Activated CD4-positive, alpha-beta T cell treated with anti-CD3 and anti-CD28 coated beads, Interleukin-2, amount 50 U/mL, for 1 hour (primary cell): ENCODE data around the gene TLE1.
A peak's percentile ranks its signal among the peaks of the same experiment; 100 is the strongest.
"Not testable (repeated sequence)": the region's sequence is repeated elsewhere in the genome, so short reads cannot be mapped to it uniquely, and the experiment has no call there.

ENCODE experiments used
- DNase-seq: peaks from one replicate; pipeline ENCODE4 v3.0.0-alpha.2; 2020

The TLE1 gene

GRCh38 chr9:81689343-81690175 is at the start of gene TLE1:
TLE1 (minus strand) TSS chr9:81689547; CDS start chr9:81688240, 1,307 bp downstream.
- peak; percentile 59 for DNase-seq

DNA sequence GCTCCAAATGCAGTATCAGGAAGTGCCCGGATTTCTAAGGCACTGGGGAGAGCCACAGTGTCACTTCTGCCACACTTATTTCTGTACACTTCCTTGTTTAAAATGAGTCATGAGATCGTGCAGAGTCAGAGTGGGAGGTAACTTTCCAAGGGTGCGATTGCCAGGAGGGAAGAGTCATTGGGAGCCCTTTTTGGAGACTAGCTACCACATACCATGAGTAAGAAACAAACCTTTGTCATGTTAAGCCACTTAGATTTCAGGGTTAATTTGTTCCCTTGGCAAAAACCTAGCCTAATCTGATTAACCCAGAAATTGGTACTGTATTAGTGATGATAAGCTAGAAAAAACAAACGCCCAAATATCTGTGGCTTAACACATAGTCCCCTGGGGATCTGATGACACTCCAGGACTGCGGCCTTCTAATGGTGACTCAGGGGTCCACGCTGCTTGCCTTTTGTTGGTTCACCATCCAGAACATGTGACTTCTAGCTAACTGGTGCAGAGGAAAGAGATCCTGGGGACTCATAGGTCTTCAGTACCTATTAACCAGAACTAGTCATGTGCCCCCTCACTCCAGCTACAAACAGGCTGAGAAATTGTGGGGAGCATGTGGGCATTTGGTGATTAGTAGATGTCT is 48.6 kb upstream of the TLE1 start:
- DNase-seq, result no peak

GRCh38 chr9:81730498-81730897 is 41.2 kb upstream of the TLE1 start:
- DNase-seq, result not testable (repeated sequence)

- DNase-seq, result no peak
Observed at GRCh38 chr9:81729135-81729534, 39.8 kb upstream of the TLE1 start.

GRCh38 chr9:81724242-81724889 is 35.0 kb upstream of the TLE1 start:
- no peak for DNase-seq

GRCh38 chr9:81722277-81722676 is 32.9 kb upstream of the TLE1 start:
- DNase-seq, result no peak

DNA sequence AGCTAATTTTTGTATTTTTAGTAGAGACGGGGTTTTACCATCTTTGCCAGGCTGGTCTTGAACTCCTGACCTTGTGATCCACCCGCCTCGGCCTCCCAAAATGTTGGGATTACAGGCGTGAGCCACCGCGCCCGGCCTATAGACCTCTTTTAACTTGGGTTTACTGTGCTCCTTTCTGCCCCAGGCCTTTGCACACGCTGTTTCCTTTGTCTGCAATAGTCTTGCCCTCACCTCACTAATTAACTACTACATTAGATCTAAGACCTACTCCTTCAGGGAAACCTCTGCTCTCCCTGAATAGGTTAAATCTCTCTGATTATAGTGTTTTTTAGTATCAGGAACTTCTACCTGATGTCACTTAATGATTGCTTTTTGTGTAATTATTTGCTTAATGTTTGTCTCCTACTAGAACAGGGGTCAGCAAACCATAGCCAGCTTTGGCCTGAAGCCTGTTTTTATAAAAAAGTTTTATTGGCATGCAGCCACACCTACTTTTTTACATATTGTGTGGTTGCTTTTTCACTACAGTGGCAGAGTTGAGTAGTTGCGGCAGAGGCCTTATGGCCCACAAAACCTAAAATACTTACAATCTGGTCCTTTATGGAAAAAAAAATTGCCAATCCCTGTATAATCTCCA is 31.2 kb upstream of the TLE1 start:
- no peak for DNase-seq

- no peak for DNase-seq
Observed at GRCh38 chr9:81719972-81720371, 30.6 kb upstream of the TLE1 start.

- DNase-seq, result no peak
Observed at GRCh38 chr9:81718244-81718643, 28.9 kb upstream of the TLE1 start.

DNA sequence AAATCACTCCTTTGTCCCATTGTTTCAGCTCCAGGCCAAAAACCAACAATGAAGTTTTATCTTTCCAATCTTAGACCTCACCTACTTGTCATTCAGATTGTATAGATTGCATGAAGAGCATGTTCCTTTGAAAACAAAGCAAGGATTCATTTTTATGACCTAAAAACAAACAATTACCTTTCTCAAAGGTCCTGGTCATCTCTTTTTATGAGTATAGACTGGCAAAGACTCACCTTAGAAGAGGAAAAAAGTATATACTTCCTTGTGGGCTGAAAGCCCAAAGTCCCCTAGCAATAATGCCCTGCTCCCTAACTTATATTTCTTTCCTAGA is 28.4 kb upstream of the TLE1 start:
- DNase-seq, result no peak

GRCh38 chr9:81717061-81717746 is 27.9 kb upstream of the TLE1 start:
- DNase-seq, result no peak

DNA sequence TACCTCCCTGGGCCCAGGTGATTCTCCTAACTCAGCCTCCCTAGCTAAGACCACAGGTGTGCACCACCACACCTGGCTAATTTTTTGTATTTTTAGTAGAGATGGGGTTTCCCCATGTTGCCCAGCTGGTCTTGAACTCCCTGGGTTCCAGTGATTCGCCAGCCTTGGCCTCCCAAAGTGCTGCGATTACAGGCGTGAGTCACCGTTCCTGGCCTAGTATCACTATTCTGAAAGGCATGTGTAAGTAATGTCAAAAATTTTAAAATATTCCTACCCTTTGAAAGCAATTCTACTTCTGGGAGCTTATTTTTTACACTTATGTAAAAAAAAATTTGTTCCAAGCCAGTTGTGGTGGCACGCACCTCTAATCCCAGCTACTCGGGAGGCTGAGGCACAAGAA is 27.1 kb upstream of the TLE1 start:
- no peak for DNase-seq

- DNase-seq, result no peak
Observed at GRCh38 chr9:81705578-81705977, 16.2 kb upstream of the TLE1 start.

GRCh38 chr9:81694541-81694940 is 5.2 kb upstream of the TLE1 start:
- no peak for DNase-seq

GRCh38 chr9:81693671-81694378 is 4.5 kb upstream of the TLE1 start:
- DNase-seq, result no peak

DNA sequence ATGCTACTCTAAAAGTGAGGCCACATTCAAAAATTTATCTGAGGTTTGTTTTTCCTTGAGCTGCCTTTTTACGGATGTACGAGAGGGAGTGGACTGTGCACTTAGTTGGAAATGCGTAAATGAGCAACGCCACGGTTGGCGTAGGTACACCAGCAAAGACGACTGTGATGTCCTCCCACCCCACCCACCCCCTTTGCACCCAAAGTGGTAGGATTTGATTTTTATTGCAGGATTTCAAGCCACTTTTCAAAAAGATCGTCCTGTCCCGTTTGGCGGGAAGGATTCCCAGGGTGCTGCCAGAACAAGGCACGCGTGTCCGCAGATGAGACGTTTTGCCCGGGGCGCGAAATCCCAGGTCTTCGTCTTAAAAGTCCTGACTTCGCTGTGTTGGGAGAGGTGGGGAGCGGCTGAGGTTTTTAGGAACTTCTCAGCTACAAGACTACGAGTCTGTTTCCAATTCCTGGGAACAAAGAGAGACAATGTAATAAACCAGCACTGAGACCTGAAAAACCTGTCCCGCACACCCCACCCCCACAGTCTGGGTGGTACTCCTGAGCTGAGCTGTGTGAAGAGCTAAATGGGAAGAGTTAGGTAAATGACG is 1.0 kb upstream of the TLE1 start:
- DNase-seq, result no peak

DNA sequence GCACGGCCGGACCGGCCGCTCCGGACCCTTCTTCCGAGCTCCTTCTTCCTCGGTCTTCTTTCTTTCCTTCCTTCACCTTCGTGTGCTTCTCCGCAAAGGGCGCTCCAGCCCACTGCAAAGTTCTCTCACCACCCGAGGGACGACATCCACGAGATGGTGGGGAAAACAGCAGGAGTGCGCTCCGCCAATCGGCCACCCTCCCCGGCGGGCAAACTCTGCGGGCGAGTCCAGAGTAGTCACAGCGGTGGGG is 329 bp downstream of the TLE1 start:
- not testable (repeated sequence) for DNase-seq

- not testable (repeated sequence) for DNase-seq
Observed at GRCh38 chr9:81688262-81689092, 870 bp downstream of the TLE1 start.

- no peak for DNase-seq
Observed at GRCh38 chr9:81687521-81688261, 1.7 kb downstream of the TLE1 start.
